ENCODE measurements around the gene MLLT10. TPM values are rescaled to one million over a fixed set of nuclear protein-coding genes. Genes with fewer than 3 reads are reported as not detected.

Gene MLLT10
- total and polyA plus RNA-seq, 9 of the 15 experiments (the other 6 are each of a cell fraction or from before 2014, with no cell fraction given) = 18.8 to 81.4 (median 64.2) TPM

DNA sequence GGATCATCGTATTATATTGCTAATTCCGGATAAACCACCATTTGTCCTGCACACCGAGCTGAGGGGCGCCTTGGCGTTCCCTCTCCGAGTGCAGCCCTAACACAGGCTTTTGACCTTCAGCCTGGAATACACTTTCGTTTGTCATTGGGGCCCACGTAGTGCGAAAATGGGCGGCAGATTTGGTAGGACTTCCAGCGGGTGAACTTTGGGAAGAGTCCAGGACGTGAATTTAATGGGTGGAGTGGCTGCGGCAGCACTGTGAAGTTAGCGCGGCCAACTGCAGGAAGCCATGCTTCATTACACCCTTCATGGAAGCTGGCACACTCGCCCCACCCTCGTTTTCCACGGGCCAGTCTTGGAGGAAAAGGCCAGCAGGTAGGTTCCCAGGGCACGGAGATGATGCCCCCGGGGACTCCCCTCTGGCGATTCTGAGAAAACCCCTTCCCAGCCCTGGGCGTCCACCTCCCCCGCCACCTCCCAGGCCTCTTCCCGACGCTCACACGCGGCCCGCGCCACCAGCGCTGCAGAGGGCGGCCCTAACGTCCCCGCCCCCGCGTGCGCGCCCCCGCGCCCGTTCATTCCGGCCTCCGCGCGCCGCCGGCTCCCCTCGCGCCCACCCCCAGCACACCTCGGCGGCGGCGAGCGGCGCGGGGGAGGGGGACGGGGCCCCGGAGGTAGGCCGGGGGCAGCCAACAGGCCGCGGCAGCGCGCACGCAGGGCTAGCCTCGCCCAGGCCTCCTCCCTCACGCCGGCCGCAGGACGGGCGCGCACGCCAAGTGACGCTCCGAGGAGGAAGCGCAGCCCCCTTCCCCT lies at the start of gene MLLT10 (continued):
- TF ChIP-seq MNT (conservative IDR thresholded peaks at IDR 0.05) (peak; percentile 74), RBM15 (IDR thresholded peaks at IDR 0.05; ENCODE audit: insufficient read depth, low read length) (no peak), SMARCE1 (IDR thresholded peaks at IDR 0.05) (no peak), NONO (IDR thresholded peaks at IDR 0.05; ENCODE audit: low read depth in 2 of 2, low read length in 1 of 2) (peak in 1 of 2 experiments; percentile 86; a peak in 2 of 4 replicates), NR0B1 (IDR thresholded peaks at IDR 0.05; ENCODE audit: partially characterized antibody) (no peak), RBFOX2 (IDR thresholded peaks at IDR 0.05; ENCODE audit: low read depth, low read length) (peak; percentile 90), NFIC (IDR thresholded peaks at IDR 0.05) (peak; percentile 46), COPS2 (conservative IDR thresholded peaks at IDR 0.05) (no peak), ZNF146 (CRISPR knock-in tag; IDR thresholded peaks at IDR 0.05; ENCODE audit: unreplicated experiment) (no peak), PHF8 (IDR thresholded peaks at IDR 0.05; ENCODE audit: borderline replicate concordance, low read length) (peak; percentile 89; the same call in 1 of the 2 replicates), L3MBTL2 (IDR thresholded peaks at IDR 0.05) (peak; percentile 85)
- TF ChIP-seq, protein P1, sequence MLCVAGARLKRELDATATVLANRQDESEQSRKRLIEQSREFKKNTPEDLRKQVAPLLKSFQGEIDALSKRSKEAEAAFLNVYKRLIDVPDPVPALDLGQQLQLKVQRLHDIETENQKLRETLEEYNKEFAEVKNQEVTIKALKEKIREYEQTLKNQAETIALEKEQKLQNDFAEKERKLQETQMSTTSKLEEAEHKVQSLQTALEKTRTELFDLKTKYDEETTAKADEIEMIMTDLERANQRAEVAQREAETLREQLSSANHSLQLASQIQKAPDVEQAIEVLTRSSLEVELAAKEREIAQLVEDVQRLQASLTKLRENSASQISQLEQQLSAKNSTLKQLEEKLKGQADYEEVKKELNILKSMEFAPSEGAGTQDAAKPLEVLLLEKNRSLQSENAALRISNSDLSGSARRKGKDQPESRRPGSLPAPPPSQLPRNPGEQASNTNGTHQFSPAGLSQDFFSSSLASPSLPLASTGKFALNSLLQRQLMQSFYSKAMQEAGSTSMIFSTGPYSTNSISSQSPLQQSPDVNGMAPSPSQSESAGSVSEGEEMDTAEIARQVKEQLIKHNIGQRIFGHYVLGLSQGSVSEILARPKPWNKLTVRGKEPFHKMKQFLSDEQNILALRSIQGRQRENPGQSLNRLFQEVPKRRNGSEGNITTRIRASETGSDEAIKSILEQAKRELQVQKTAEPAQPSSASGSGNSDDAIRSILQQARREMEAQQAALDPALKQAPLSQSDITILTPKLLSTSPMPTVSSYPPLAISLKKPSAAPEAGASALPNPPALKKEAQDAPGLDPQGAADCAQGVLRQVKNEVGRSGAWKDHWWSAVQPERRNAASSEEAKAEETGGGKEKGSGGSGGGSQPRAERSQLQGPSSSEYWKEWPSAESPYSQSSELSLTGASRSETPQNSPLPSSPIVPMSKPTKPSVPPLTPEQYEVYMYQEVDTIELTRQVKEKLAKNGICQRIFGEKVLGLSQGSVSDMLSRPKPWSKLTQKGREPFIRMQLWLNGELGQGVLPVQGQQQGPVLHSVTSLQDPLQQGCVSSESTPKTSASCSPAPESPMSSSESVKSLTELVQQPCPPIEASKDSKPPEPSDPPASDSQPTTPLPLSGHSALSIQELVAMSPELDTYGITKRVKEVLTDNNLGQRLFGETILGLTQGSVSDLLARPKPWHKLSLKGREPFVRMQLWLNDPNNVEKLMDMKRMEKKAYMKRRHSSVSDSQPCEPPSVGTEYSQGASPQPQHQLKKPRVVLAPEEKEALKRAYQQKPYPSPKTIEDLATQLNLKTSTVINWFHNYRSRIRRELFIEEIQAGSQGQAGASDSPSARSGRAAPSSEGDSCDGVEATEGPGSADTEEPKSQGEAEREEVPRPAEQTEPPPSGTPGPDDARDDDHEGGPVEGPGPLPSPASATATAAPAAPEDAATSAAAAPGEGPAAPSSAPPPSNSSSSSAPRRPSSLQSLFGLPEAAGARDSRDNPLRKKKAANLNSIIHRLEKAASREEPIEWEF (CRISPR knock-in tag; IDR thresholded peaks at IDR 0.05) = 0 out of 2 replicates have a peak, but pooled peaks have one; percentile 50
- TF ChIP-seq, protein P2, sequence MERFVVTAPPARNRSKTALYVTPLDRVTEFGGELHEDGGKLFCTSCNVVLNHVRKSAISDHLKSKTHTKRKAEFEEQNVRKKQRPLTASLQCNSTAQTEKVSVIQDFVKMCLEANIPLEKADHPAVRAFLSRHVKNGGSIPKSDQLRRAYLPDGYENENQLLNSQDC (CRISPR knock-in tag; IDR thresholded peaks at IDR 0.05) = peak; percentile 75
- TF ChIP-seq, protein P3, sequence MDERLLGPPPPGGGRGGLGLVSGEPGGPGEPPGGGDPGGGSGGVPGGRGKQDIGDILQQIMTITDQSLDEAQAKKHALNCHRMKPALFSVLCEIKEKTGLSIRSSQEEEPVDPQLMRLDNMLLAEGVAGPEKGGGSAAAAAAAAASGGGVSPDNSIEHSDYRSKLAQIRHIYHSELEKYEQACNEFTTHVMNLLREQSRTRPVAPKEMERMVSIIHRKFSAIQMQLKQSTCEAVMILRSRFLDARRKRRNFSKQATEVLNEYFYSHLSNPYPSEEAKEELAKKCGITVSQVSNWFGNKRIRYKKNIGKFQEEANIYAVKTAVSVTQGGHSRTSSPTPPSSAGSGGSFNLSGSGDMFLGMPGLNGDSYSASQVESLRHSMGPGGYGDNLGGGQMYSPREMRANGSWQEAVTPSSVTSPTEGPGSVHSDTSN (CRISPR knock-in tag; IDR thresholded peaks at IDR 0.05; ENCODE audit: low read depth) = no peak
- TF ChIP-seq, protein P3 (tag; conservative IDR thresholded peaks at IDR 0.05; ENCODE audit: low read depth) = no peak
